GM19043 (cell line): ENCODE data around the gene DOCK4.

ENCODE experiments used
- ATAC-seq: cut with Tn5 transposase; IDR thresholded peaks from one replicate; pipeline ENCODE4 v1.9.1; 2021; ENCODE audit warnings: low read depth; ENCODE audit not compliant: unreplicated experiment

DOCK4 gene

GRCh38 chr7:111753968-111754367, 452.2 kb downstream of the DOCK4 start:
- ATAC-seq, result no peak

DNA sequence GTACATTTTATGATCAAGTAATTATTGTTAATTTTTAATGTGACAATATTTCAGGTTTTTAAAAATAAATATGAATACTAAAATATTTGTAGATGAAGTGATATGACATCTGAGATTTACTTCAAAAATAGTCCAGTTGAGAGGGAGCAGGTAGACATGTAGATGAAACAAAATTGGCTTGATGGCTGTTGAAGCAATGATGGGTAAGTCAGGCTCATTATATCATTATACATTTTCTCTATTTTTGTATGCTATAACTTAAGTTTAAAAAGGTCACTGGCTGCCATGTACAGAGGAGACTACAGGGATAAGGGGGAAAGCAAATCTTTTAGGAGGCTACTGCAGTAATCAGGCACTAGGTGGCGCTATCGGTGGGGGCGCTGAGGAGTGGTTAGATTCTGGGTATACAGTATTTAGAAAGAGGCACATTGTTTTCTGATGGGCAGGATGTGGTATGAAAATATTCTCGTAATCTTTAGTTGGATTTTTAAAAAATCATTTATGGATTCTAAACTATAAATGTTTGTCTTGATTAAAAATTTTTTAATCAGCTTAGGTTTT, 454.1 kb downstream of the DOCK4 start:
- peak; percentile 92 for ATAC-seq

- ATAC-seq, result no peak
These were observed 455.3 kb downstream of the DOCK4 start for GRCh38 chr7:111750878-111751277.

DNA sequence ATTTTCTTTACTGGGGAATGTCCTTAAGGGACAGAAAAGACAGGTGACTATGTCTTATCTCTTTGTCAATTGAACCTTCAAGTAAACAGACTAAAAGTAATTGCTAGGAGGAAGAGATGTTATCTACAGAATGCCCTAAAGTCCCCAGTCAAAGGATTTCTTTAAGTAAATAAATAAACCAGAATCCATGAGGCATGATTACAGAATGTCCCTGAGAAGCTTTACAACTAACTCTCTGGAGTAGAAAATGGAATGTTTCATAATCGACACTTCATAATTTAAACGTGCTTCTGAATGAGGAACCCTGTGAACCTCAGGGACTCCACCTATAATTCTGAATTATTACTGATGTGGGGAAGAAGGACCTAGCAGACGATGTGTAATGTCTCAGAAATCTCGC, 456.0 kb downstream of the DOCK4 start:
- ATAC-seq, result no peak

DNA sequence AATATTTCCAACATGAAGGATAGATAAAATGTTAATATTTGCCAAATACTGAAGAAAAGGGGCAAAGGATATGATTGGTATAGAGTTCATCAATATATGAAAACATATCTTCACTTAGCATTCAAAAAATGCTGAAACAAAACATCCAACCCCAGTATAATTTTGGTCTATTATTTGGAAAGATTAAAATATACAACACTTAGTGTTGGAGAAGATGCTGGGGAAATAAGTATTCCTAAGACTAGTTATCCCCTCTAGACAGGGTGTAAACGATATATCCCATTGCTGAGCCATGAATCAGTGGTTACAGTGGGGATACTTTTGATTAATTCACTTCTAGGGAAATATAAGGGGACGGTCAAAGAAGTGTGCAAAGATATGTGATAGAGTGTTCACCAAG, 456.6 kb downstream of the DOCK4 start:
- ATAC-seq, result no peak

GRCh38 chr7:111747718-111748117, 458.5 kb downstream of the DOCK4 start:
- ATAC-seq, result no peak

- ATAC-seq, result no peak
These were observed 459.2 kb downstream of the DOCK4 start for GRCh38 chr7:111746950-111747349.

GRCh38 chr7:111744501-111745155, 461.6 kb downstream of the DOCK4 start:
- no peak for ATAC-seq

DNA sequence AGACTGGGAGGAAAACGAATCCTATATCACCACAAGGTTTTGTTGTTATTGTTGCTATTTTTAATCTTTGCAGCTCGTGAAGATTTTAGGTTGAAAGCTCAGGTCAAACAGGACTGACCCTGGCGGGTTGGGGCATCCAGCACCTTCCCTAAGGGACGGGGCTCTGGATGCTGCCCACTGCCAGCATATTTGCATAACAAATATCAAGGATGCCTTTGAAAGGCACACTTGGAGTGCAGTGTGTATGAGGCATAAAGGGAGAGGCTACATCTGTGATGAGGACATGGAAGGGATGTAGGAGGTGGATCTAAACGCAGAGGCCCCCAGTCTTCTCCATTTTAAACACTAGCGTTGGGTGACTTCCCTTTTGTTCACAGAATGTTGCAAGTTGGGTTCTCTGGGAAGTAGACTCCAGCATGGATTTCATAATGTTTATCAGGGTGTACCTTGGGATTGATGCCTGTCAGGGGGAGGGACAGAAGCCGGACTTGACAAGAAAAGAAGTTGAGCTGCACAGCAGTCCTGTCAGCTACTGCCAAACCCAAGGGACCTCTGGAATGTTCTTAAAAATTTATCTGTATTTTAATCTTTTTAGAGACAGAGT, 462.9 kb downstream of the DOCK4 start:
- no peak for ATAC-seq

DNA sequence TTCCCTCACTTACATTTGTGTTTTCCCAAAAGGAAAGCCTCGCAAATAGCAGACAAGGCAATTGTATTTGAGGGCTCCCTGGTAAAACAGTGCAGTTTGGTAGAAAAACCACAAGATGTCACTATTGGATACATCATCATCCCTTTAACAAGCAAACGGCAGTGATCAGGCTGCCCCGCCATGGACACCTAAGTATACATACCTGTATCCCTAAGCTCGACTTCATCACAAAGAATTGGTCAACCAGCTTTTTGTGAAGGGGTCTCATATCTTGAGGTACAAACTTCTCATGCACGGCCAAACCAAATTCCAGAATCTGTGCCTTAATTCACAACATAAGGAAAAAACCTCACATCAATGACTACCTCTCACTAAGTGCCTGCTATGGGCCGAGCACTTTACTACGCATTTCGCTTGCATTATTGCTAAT, 464.4 kb downstream of the DOCK4 start:
- peak; percentile 97 for ATAC-seq

GRCh38 chr7:111740942-111741341, 465.3 kb downstream of the DOCK4 start:
- no peak for ATAC-seq

GRCh38 chr7:111736552-111736874, 469.7 kb downstream of the DOCK4 start:
- no peak for ATAC-seq

DNA sequence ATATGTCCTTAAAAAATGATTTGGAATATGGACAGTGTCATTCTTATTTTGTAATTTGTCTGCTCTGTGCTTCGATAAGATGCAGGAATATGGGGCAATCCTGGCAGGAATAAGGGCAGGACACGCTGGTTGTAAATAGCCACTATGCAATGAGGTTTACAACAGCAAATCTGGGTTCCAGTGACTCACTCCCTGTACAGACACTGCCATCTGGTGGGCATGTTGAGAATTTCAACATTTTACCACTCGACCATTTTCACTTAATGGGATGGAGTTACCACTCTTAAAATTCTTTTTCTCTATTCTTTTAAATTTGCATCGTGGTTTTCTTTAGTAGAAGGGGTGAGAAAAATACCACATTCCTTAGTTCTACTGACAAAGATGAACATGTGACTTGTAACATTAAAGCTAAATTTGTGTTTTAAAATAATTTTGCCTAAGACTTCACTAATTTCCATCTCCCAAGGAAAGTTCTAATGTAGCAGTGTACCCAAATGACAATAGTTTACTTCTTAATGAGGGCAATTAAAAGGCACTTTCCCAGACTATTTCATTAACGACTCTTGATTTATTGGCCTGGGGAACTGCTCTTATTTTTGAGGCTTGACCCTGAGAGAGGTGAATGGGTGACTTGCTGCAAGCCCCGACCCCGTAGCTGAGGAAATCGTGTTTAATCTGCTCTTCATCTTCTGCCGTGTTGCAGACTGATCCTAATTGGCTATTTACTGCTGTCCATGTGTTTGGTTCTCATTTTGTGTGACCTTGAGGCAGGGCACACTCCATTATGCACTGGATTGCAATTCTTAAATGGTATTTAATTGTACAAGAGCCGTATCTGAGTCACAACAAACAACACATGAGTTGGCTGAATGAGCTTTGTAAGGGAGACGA, 470.3 kb downstream of the DOCK4 start:
- peak; percentile 67 for ATAC-seq

DNA sequence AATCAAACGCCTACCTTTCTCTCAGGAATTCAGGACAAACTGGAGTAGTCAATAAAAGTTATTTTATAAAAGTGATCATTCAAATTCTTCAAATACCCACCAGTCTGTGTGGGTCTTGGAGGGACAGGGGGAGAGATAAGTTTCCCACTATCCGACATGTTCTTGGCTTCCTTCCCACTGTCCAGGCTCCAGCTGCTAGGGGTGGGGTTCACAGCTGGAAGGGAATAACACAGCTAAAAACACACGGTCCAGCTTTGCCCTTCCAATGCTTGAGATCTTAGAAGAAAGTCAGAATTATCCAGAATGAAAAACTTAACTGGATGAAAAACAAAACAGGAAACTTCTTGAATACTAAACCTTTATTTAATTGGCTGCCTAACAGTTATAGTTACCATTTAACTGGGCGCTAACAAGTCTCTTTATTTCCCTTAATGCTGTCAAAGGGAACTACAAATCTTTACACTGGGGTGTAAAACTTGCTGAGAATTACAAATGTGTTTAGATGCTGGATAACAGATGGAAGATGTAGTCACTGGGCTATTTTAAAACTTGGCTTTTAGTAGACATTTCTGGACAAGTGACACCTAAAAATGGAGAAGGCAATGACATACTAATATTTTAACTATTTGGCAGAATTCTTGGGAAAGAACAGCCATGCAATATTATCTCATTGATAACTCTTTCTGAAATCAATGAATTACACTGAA, 471.1 kb downstream of the DOCK4 start:
- ATAC-seq, result no peak

- no peak for ATAC-seq
These were observed 473.3 kb downstream of the DOCK4 start for GRCh38 chr7:111732923-111733322.

GRCh38 chr7:111730476-111731300, 475.5 kb downstream of the DOCK4 start:
- no peak for ATAC-seq

DNA sequence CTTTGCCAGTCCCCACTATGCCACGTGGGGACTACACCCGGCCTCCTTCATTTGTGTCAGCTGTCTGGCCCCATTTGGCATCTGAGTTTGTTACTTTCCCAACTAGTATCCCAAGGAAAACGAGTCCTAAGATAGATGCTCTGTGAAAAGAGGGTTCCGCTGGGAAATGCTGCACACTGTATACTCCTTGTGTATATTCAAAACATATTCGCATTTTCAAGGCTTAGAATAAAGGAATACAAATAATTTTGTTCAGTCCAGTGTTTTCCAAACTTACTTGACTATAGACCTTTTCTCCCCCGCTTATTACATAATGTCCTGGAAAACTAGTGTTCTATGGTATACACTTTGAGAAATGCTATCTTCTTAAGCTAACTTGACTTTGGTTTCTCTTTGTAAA, 476.1 kb downstream of the DOCK4 start:
- no peak for ATAC-seq

DNA sequence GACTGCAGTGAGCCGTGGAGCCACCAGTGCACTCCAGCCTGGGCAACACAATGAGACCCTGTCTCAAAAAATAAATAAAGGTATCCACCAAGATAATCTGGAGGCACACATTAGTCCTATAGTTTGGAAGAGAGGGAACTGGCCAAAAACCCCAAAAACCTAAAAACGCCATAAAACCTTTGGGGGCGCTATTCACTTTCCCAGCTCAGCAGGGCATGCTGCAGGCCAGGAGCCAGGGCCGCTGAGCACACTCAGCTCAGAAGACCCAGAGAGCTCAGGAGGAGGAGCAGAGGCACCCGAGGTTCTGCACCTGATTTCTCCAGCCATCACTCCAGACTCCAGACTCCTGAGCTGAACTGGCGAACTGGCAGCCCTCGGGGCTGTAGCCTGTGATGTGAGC, 476.7 kb downstream of the DOCK4 start:
- no peak for ATAC-seq

DNA sequence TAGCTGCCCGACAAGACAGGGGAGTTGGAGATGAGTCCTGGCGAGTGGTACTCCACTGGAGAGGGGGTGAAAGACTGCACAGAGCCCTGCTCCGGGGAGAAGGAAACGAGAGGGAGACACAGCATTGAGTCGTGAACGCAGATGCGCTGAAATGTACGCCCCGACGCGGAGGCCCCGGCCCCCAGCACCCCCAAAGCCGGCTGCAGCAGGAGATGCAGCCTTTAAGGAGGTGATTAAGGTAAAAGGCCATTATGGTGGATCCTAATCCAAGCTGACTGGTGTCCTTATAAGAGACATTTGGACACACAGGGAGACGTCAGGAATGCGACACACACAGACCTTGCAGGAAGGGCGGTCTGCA, 477.6 kb downstream of the DOCK4 start:
- ATAC-seq, result no peak
